H9 (cell line): ENCODE results near the gene TMBIM1. TPM values are rescaled to one million over a fixed set of nuclear protein-coding genes. Genes with fewer than 3 reads are reported as not detected.

Experiments used
- DNase-seq: peaks from one replicate; pipeline ENCODE4 v3.0.0-alpha.2; 2017
- H2AFZ ChIP-seq: one replicate; pipeline ENCODE4 v1.6.1; 2013; ENCODE audit warnings: mild to moderate bottlenecking, low read length, control low read depth, moderate library complexity
- H2AK5ac ChIP-seq: 2 replicates; pipeline ENCODE4 v1.6.1; 2013; ENCODE audit warnings: low read length, control low read depth, mixed read lengths; ENCODE audit not compliant: insufficient read length
- H2BK120ac ChIP-seq: one replicate; pipeline ENCODE4 v1.6.1; 2013; ENCODE audit warnings: low read depth, mild to moderate bottlenecking, low read length, control low read depth, inconsistent platforms; ENCODE audit not compliant: poor library complexity, severe bottlenecking
- H2BK12ac ChIP-seq: 2 replicates; pipeline ENCODE4 v1.6.1; 2013; ENCODE audit warnings: low read length, control low read depth, mixed read lengths, low read depth; ENCODE audit not compliant: insufficient read length
- H2BK15ac ChIP-seq: 2 replicates; pipeline ENCODE4 v1.6.1; 2013; ENCODE audit warnings: low read depth, low read length, control low read depth
- H2BK20ac ChIP-seq: one replicate; pipeline ENCODE4 v1.6.1; 2013; ENCODE audit warnings: low read depth, mild to moderate bottlenecking, low read length, control low read depth, inconsistent platforms; ENCODE audit not compliant: poor library complexity, severe bottlenecking
- H2BK5ac ChIP-seq: 2 replicates; pipeline ENCODE4 v1.6.1; 2013; ENCODE audit warnings: low read length, control low read depth, mixed read lengths; ENCODE audit not compliant: insufficient read length
- H3K14ac ChIP-seq: 2 replicates; pipeline ENCODE4 v1.6.1; 2013; ENCODE audit warnings: low read length, control low read depth; ENCODE audit not compliant: insufficient read depth
- H3K18ac ChIP-seq: 2 replicates; pipeline ENCODE4 v1.6.1; 2013; ENCODE audit warnings: low read depth, mild to moderate bottlenecking, mixed read lengths, low read length, control low read depth; ENCODE audit not compliant: insufficient read length
- H3K23ac ChIP-seq: 2 replicates; pipeline ENCODE4 v1.6.1; 2013; ENCODE audit warnings: low read length, control low read depth, mixed read lengths, low read depth; ENCODE audit not compliant: insufficient read length
- H3K23me2 ChIP-seq: 2 replicates; pipeline ENCODE4 v1.6.1; 2013; ENCODE audit warnings: low read depth, mild to moderate bottlenecking, mixed read lengths, low read length, control low read depth; ENCODE audit not compliant: insufficient read length, poor library complexity, severe bottlenecking
- H3K27ac ChIP-seq: 2 replicates; pipeline ENCODE4 v1.5.1; 2013; ENCODE audit warnings: low read length, control low read depth, mixed read lengths, low read depth; ENCODE audit not compliant: insufficient read length
- H3K27me3 ChIP-seq: 2 replicates; pipeline ENCODE4 v1.6.1; 2013; ENCODE audit warnings: low read length, control low read depth, inconsistent platforms; ENCODE audit not compliant: insufficient read depth
- H3K4ac ChIP-seq: 2 replicates; pipeline ENCODE4 v1.6.1; 2013; ENCODE audit warnings: low read depth, mild to moderate bottlenecking, control low read depth, inconsistent platforms, low read length, moderate library complexity
- H3K4me1 ChIP-seq: 2 replicates; pipeline ENCODE4 v1.6.1; 2013; ENCODE audit warnings: low read length, control low read depth, inconsistent platforms; ENCODE audit not compliant: insufficient read depth
- H3K4me2 ChIP-seq: 2 replicates; pipeline ENCODE4 v1.6.1; 2013; ENCODE audit warnings: low read length, control low read depth, mixed read lengths; ENCODE audit not compliant: insufficient read length, insufficient read depth
- H3K56ac ChIP-seq: 2 replicates; pipeline ENCODE4 v1.6.1; 2013; ENCODE audit warnings: low read depth, mild to moderate bottlenecking, mixed read lengths, low read length, control low read depth; ENCODE audit not compliant: insufficient read length
- H3K79me1 ChIP-seq: 2 replicates; pipeline ENCODE4 v1.6.1; 2013; ENCODE audit warnings: low read depth, mild to moderate bottlenecking, moderate library complexity, low read length, control low read depth, inconsistent platforms; ENCODE audit not compliant: insufficient read depth, poor library complexity, severe bottlenecking
- H3K79me2 ChIP-seq: 2 replicates; pipeline ENCODE4 v1.6.1; 2013; ENCODE audit warnings: low read length, control low read depth, inconsistent platforms; ENCODE audit not compliant: insufficient read depth
- H3K9ac ChIP-seq: 2 replicates; pipeline ENCODE4 v1.6.1; 2013; ENCODE audit warnings: low read length, control low read depth, mixed read lengths; ENCODE audit not compliant: insufficient read length; ENCODE audit errors: extremely low read depth
- H3K9me3 ChIP-seq: one replicate; pipeline ENCODE4 v1.6.1; 2013; ENCODE audit warnings: low read depth, low read length, inconsistent platforms; ENCODE audit not compliant: control insufficient read depth
- H3T11ph ChIP-seq: one replicate; pipeline ENCODE4 v1.6.1; 2013; ENCODE audit warnings: mild to moderate bottlenecking, low read length, control low read depth, inconsistent platforms
- H4K20me1 ChIP-seq: one replicate; pipeline ENCODE4 v1.6.1; 2013; ENCODE audit not compliant: control insufficient read depth, insufficient read length, insufficient read depth
- H4K5ac ChIP-seq: 2 replicates; pipeline ENCODE4 v1.6.1; 2013; ENCODE audit warnings: low read depth, mild to moderate bottlenecking, mixed read lengths, low read length, control low read depth; ENCODE audit not compliant: insufficient read length
- H4K8ac ChIP-seq: replicated peaks from 2 replicates; pipeline ENCODE4 v1.6.1; 2013; ENCODE audit warnings: low read length, control low read depth, mixed read lengths, low read depth; ENCODE audit not compliant: insufficient read length
- H4K91ac ChIP-seq: 2 replicates; pipeline ENCODE4 v1.6.1; 2013; ENCODE audit warnings: low read depth, mild to moderate bottlenecking, moderate library complexity, mixed read lengths, low read length, control low read depth; ENCODE audit not compliant: insufficient read length
- H3K27ac Mint-ChIP-seq, 3 experiments: 2 replicates in 2 of 3; 3 replicates in 1 of 3; pipeline ENCODE4 v1.8.0; 2020 to 2021; ENCODE audit warnings: mixed read lengths in 3 of 3, mild to moderate bottlenecking in 1 of 3, moderate library complexity in 1 of 3
- H3K27me3 Mint-ChIP-seq: 2 replicates; pipeline ENCODE4 v1.8.0; 2021; ENCODE audit warnings: low read depth, mild to moderate bottlenecking, moderate library complexity, mixed read lengths
- H3K36me3 Mint-ChIP-seq, 3 experiments: 2 replicates in 2 of 3; 3 replicates in 1 of 3; pipeline ENCODE4 v1.8.0; 2020 to 2021; ENCODE audit warnings: low read depth in 3 of 3, mixed read lengths in 3 of 3; ENCODE audit not compliant: insufficient read depth in 1 of 3
- H3K4me1 Mint-ChIP-seq, 2 experiments: 2 replicates each; pipeline ENCODE4 v1.8.0; 2020; ENCODE audit warnings: mixed read lengths in 2 of 2
- H3K4me3 Mint-ChIP-seq, 2 experiments: 2 replicates in 1 of 2; 3 replicates in 1 of 2; pipeline ENCODE4 v1.8.0; 2020 to 2021; ENCODE audit warnings: mild to moderate bottlenecking in 2 of 2, mixed read lengths in 2 of 2, moderate library complexity in 1 of 2
- H3K9me3 Mint-ChIP-seq, 2 experiments: 2 replicates in 1 of 2; 3 replicates in 1 of 2; pipeline ENCODE4 v1.8.0; 2020; ENCODE audit warnings: mild to moderate bottlenecking in 2 of 2, mixed read lengths in 2 of 2, moderate library complexity in 1 of 2
- WGBS: extraction: QIAGEN DNeasy Blood & Tissue Kit; methylation state at CpG from one replicate; pipeline ENCODE4 v1.1.7; 2013; ENCODE audit warnings: missing lambda C conversion rate, low lambda C conversion rate, mixed read lengths; ENCODE audit not compliant: insufficient read length; ENCODE audit errors: extremely low coverage; 5-methylcytosine and 5-hydroxymethylcytosine counted together
- total RNA-seq: library from RNA; stranded (reverse); gene quantifications from 2 replicates; pipeline ENCODE4 v1.2.1, GENCODE V29; 2021
- TF ChIP-seq, protein P1 (sequence below): fragments of 200-600 bp; sonication (generic); conservative IDR thresholded peaks from 3 replicates; pipeline ENCODE4 v1.8.0; 2021; ENCODE audit warnings: antibody characterized with exemption, mild to moderate bottlenecking

The TMBIM1 gene
- total RNA-seq, 1 experiment from 2014 or later, result 17.4 TPM

DNA sequence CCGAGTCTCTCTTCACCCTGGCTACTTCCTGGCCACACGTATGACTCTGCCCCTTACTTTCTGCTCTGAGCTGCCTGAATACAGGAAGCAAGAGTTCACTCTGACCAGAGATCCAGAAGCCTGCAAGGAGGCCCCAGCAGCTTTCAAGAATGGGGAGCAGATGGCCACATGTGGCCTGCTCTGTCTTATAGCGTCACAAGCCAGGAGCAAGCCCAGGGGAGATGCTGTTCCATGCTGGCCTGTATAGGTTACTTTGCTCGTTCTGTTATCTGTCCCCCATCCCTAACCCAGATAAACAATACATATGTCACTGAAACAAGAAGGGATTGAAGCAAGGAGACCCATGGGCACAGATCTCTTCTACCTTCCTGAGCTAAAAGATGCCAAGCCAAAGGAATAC is 17.7 kb downstream of the TMBIM1 start:
- no peak overlapping the region for H3K27ac ChIP-seq
- no peak overlapping the region for H2AK5ac ChIP-seq
- H3K4me2 ChIP-seq, result no peak overlapping the region
- H2BK12ac ChIP-seq, result no peak overlapping the region
- H3K4ac ChIP-seq, result no peak overlapping the region
- no peak overlapping the region for H2AFZ ChIP-seq
- DNase-seq, result no peak
- no peaks in the 10 kb centered on the region for H3K4me1 ChIP-seq
- TF ChIP-seq, protein P1, sequence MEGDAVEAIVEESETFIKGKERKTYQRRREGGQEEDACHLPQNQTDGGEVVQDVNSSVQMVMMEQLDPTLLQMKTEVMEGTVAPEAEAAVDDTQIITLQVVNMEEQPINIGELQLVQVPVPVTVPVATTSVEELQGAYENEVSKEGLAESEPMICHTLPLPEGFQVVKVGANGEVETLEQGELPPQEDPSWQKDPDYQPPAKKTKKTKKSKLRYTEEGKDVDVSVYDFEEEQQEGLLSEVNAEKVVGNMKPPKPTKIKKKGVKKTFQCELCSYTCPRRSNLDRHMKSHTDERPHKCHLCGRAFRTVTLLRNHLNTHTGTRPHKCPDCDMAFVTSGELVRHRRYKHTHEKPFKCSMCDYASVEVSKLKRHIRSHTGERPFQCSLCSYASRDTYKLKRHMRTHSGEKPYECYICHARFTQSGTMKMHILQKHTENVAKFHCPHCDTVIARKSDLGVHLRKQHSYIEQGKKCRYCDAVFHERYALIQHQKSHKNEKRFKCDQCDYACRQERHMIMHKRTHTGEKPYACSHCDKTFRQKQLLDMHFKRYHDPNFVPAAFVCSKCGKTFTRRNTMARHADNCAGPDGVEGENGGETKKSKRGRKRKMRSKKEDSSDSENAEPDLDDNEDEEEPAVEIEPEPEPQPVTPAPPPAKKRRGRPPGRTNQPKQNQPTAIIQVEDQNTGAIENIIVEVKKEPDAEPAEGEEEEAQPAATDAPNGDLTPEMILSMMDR, result no peak
- no peak overlapping the region for H2BK15ac ChIP-seq
- no peak overlapping the region for H2BK20ac ChIP-seq
- no peak overlapping the region for H4K8ac ChIP-seq
- no peak overlapping the region for H4K91ac ChIP-seq
- H3K27ac Mint-ChIP-seq, result no peak overlapping the region; a peak in 1 of 7 replicates
- H3K4me3 Mint-ChIP-seq, result 0 out of 5 replicates have a peak overlapping the region, but pooled peaks of 1 of the 2 experiments have one; percentile 14
- H2BK120ac ChIP-seq, result no peak overlapping the region
- peaks cover 4 to 39% (median 33%) of the 10 kb centered on the region in 3 experiments for H3K36me3 Mint-ChIP-seq
- no peak overlapping the region for H4K5ac ChIP-seq
- no peaks in the 10 kb centered on the region; a peak in 1 of 5 replicates for H3K9me3 Mint-ChIP-seq
- H2BK5ac ChIP-seq, result no peak overlapping the region
- H3K23me2 ChIP-seq, result peaks cover 4% of the 10 kb centered on the region
- no peak overlapping the region for H3T11ph ChIP-seq
- no peaks in the 10 kb centered on the region for H4K20me1 ChIP-seq
- no peaks in the 10 kb centered on the region; the same call in 1 of the 2 replicates for H3K27me3 Mint-ChIP-seq
- H3K27me3 ChIP-seq, result no peaks in the 10 kb centered on the region
- no peaks in the 10 kb centered on the region for H3K9me3 ChIP-seq
- no peak overlapping the region for H3K18ac ChIP-seq
- H3K4me1 Mint-ChIP-seq, result peaks cover 14 to 16% of the 10 kb centered on the region in 2 experiments
- no CpG with 5 or more reads among the region's 4 CpGs for WGBS
- no peak overlapping the region for H3K14ac ChIP-seq
- no peaks in the 10 kb centered on the region for H3K79me2 ChIP-seq
- H3K56ac ChIP-seq, result no peak overlapping the region
- no peak overlapping the region for H3K9ac ChIP-seq
- H3K23ac ChIP-seq, result no peak overlapping the region
- H3K79me1 ChIP-seq, result no peaks in the 10 kb centered on the region
